Neural cell (in vitro differentiated cells): ENCODE data around the gene GABRG3. TPM values are rescaled to one million over a fixed set of nuclear protein-coding genes. Genes with fewer than 3 reads are reported as not detected.

Source experiments
- H2AFZ ChIP-seq: fragments of 200-600, 300-800 bp; sonication (generic), shearing (Covaris generic); 2 replicates; pipeline ENCODE4 v1.6.0; 2014; ENCODE audit warnings: low read depth, mild to moderate bottlenecking, antibody characterized with exemption, low read length, moderate library complexity
- H3F3A ChIP-seq: fragments of 200-600 bp; shearing (Covaris generic); 2 replicates; pipeline ENCODE4 v1.6.1; 2016; ENCODE audit warnings: mild to moderate bottlenecking, moderate library complexity, mixed read lengths, antibody characterized with exemption, low read length; ENCODE audit not compliant: insufficient read depth, poor library complexity, severe bottlenecking
- H3K27ac ChIP-seq: fragments of 200-600, 300-800 bp; sonication (generic), shearing (Covaris generic); 2 replicates; pipeline ENCODE4 v1.5.1; 2014; ENCODE audit warnings: mild to moderate bottlenecking, low read length, moderate library complexity
- H3K27me3 ChIP-seq: fragments of 300-800, 200-600 bp; sonication (generic), shearing (Covaris generic); 2 replicates; pipeline ENCODE4 v1.6.0; 2014; ENCODE audit warnings: mild to moderate bottlenecking, low read depth, low read length, moderate library complexity; ENCODE audit not compliant: insufficient read depth
- H3K36me3 ChIP-seq: fragments of 300-800, 200-600 bp; sonication (generic), shearing (Covaris generic); 2 replicates; pipeline ENCODE4 v1.5.1; 2014; ENCODE audit warnings: mild to moderate bottlenecking, antibody characterized with exemption, low read length, moderate library complexity; ENCODE audit not compliant: insufficient read depth
- H3K4me2 ChIP-seq: fragments of 300-800, 200-600 bp; sonication (generic), shearing (Covaris generic); 2 replicates; pipeline ENCODE4 v1.6.0; 2014; ENCODE audit warnings: mild to moderate bottlenecking, low read length
- H3K4me3 ChIP-seq: fragments of 300-800, 200-600 bp; sonication (generic), shearing (Covaris generic); 2 replicates; pipeline ENCODE4 v1.5.1; 2014; ENCODE audit warnings: mild to moderate bottlenecking, low read length, moderate library complexity
- H3K79me2 ChIP-seq: fragments of 200-600 bp; shearing (Covaris generic); replicated peaks from 2 replicates; pipeline ENCODE4 v1.6.0; 2014; ENCODE audit warnings: mild to moderate bottlenecking, low read length, moderate library complexity; ENCODE audit not compliant: insufficient read depth
- H3K9ac ChIP-seq: fragments of 300-800, 200-600 bp; sonication (generic), shearing (Covaris generic); 2 replicates; pipeline ENCODE4 v1.6.1; 2016; ENCODE audit warnings: mild to moderate bottlenecking, low read length, mixed read lengths
- H3K9me2 ChIP-seq: fragments of 200-600 bp; shearing (Covaris generic); 2 replicates; pipeline ENCODE4 v1.6.1; 2016; ENCODE audit warnings: mild to moderate bottlenecking, low read length, mixed read lengths; ENCODE audit not compliant: insufficient read depth
- H3K9me3 ChIP-seq: fragments of 200-600, 300-800 bp; sonication (generic), shearing (Covaris generic); 2 replicates; pipeline ENCODE4 v1.6.1; 2016; ENCODE audit warnings: mild to moderate bottlenecking, mixed run types, low read length, moderate library complexity, mixed read lengths
- H4K20me1 ChIP-seq: fragments of 200-600 bp; shearing (Covaris generic); 2 replicates; pipeline ENCODE4 v1.6.1; 2016; ENCODE audit warnings: mild to moderate bottlenecking, mixed run types; ENCODE audit not compliant: insufficient read depth
- EP300 ChIP-seq: fragments of 450-650 bp; conservative IDR thresholded peaks from 2 replicates; pipeline ENCODE4 v1.6.1; 2014; ENCODE audit warnings: antibody characterized with exemption, mild to moderate bottlenecking, moderate library complexity; ENCODE audit not compliant: poor library complexity, severe bottlenecking
- EZH2 ChIP-seq: fragments of 200-600, 300-800 bp; shearing (Covaris generic), sonication (generic); IDR thresholded peaks from 2 replicates; pipeline ENCODE4 v1.6.1; 2014; ENCODE audit warnings: antibody characterized with exemption, low read length, borderline replicate concordance, mild to moderate bottlenecking; ENCODE audit not compliant: insufficient read depth, poor library complexity, severe bottlenecking
- MXI1 ChIP-seq: fragments of 450-650 bp; conservative IDR thresholded peaks from 2 replicates; pipeline ENCODE4 v1.6.1; 2014; ENCODE audit warnings: antibody characterized with exemption, mild to moderate bottlenecking; ENCODE audit not compliant: poor library complexity, severe bottlenecking
- POLR2AphosphoS5 ChIP-seq: IDR thresholded peaks from 2 replicates; pipeline ENCODE4 v1.6.1; 2012
- RAD21 ChIP-seq: fragments of 450-650 bp; conservative IDR thresholded peaks from 2 replicates; pipeline ENCODE4 v1.6.1; 2014; ENCODE audit warnings: antibody characterized with exemption, mild to moderate bottlenecking, moderate library complexity
- SMC3 ChIP-seq: fragments of 450-650 bp; conservative IDR thresholded peaks from 2 replicates; pipeline ENCODE4 v1.6.1; 2014; ENCODE audit warnings: antibody characterized with exemption, mild to moderate bottlenecking, moderate library complexity; ENCODE audit not compliant: poor library complexity
- TAF1 ChIP-seq: IDR thresholded peaks from 2 replicates; pipeline ENCODE4 v1.6.1; 2012; ENCODE audit warnings: low read depth
- polyA plus RNA-seq: library from polyadenylated mRNA; depleted of rRNA; stranded (reverse); fragments of >200 nt; gene quantifications from 2 replicates; pipeline ENCODE4 v1.2.3, GENCODE V29; 2014
- TF ChIP-seq, protein P1 (sequence below): IDR thresholded peaks from 2 replicates; pipeline ENCODE4 v1.6.1; 2012; ENCODE audit warnings: borderline replicate concordance
- TF ChIP-seq, protein P2 (sequence below): fragments of 450-650 bp; IDR thresholded peaks from 2 replicates; pipeline ENCODE4 v1.5.1; 2014; ENCODE audit warnings: antibody characterized with exemption, mild to moderate bottlenecking, moderate library complexity; ENCODE audit not compliant: poor library complexity, severe bottlenecking

GABRG3 gene
- polyA plus RNA-seq, 1 donor from 2014 or later = 1.2 TPM

DNA sequence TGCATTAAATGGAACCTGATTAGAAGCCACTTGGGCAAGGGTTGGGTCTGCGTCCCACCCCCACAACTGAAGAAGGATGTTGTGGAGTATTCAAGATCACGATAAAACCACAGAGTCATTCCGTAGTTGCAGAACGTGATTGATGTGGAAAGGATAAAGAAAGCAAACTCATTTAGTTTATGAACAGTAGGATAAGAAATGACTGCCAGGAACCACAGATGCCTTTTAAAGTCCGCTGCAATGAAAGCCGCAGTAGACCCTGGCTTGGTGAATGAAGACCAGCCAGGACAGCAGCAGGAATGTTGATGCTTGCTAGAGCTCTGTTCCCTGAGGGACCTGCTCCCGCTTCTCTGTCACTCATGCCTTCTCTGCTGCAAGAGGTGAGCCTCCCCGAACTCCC is 111.5 kb downstream of the GABRG3 start:
- Histone ChIP-seq H2AFZ (no peak overlapping the region), H3K4me3 (no peak overlapping the region), H3K4me2 (no peak overlapping the region), H4K20me1 (no peaks in the 10 kb centered on the region), H3K9ac (no peak overlapping the region), H3K27me3 (no peaks in the 10 kb centered on the region), H3K27ac (no peak overlapping the region), H3F3A (no peaks in the 10 kb centered on the region), H3K9me3 (no peaks in the 10 kb centered on the region), H3K36me3 (no peaks in the 10 kb centered on the region), H3K79me2 (no peaks in the 10 kb centered on the region), H3K9me2 (no peaks in the 10 kb centered on the region)
- TF ChIP-seq RAD21 = no peak
- no peak for TF ChIP-seq MXI1
- TF ChIP-seq EZH2 = no peak
- TF ChIP-seq EP300 = no peak
- TF ChIP-seq SMC3 = no peak
- TF ChIP-seq, protein P1, sequence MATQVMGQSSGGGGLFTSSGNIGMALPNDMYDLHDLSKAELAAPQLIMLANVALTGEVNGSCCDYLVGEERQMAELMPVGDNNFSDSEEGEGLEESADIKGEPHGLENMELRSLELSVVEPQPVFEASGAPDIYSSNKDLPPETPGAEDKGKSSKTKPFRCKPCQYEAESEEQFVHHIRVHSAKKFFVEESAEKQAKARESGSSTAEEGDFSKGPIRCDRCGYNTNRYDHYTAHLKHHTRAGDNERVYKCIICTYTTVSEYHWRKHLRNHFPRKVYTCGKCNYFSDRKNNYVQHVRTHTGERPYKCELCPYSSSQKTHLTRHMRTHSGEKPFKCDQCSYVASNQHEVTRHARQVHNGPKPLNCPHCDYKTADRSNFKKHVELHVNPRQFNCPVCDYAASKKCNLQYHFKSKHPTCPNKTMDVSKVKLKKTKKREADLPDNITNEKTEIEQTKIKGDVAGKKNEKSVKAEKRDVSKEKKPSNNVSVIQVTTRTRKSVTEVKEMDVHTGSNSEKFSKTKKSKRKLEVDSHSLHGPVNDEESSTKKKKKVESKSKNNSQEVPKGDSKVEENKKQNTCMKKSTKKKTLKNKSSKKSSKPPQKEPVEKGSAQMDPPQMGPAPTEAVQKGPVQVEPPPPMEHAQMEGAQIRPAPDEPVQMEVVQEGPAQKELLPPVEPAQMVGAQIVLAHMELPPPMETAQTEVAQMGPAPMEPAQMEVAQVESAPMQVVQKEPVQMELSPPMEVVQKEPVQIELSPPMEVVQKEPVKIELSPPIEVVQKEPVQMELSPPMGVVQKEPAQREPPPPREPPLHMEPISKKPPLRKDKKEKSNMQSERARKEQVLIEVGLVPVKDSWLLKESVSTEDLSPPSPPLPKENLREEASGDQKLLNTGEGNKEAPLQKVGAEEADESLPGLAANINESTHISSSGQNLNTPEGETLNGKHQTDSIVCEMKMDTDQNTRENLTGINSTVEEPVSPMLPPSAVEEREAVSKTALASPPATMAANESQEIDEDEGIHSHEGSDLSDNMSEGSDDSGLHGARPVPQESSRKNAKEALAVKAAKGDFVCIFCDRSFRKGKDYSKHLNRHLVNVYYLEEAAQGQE = no peak
- no peak for TF ChIP-seq TAF1
- TF ChIP-seq, protein P2, sequence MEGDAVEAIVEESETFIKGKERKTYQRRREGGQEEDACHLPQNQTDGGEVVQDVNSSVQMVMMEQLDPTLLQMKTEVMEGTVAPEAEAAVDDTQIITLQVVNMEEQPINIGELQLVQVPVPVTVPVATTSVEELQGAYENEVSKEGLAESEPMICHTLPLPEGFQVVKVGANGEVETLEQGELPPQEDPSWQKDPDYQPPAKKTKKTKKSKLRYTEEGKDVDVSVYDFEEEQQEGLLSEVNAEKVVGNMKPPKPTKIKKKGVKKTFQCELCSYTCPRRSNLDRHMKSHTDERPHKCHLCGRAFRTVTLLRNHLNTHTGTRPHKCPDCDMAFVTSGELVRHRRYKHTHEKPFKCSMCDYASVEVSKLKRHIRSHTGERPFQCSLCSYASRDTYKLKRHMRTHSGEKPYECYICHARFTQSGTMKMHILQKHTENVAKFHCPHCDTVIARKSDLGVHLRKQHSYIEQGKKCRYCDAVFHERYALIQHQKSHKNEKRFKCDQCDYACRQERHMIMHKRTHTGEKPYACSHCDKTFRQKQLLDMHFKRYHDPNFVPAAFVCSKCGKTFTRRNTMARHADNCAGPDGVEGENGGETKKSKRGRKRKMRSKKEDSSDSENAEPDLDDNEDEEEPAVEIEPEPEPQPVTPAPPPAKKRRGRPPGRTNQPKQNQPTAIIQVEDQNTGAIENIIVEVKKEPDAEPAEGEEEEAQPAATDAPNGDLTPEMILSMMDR = no peak
- no peak for TF ChIP-seq POLR2AphosphoS5

- H3K36me3 ChIP-seq = no peaks in the 10 kb centered on the region
- H3K79me2 ChIP-seq = no peaks in the 10 kb centered on the region
Measured at GRCh38 chr15:27084844-27085243, 113.9 kb downstream of the GABRG3 start.

More at GRCh38 chr15:27084844-27085243, 113.9 kb downstream of the GABRG3 start:
- no peak overlapping the region for H3K27ac ChIP-seq
- TF ChIP-seq SMC3 (no peak), MXI1 (no peak)
- TF ChIP-seq, protein P1 = no peak
- H3K9me2 ChIP-seq = no peaks in the 10 kb centered on the region
- no peaks in the 10 kb centered on the region for H4K20me1 ChIP-seq
- H3K9ac ChIP-seq = no peak overlapping the region
- no peak overlapping the region for H2AFZ ChIP-seq
- H3K4me2 ChIP-seq = no peak overlapping the region
- no peaks in the 10 kb centered on the region for H3K9me3 ChIP-seq
- no peaks in the 10 kb centered on the region for H3K27me3 ChIP-seq
- H3K4me3 ChIP-seq = no peak overlapping the region
- H3F3A ChIP-seq = no peaks in the 10 kb centered on the region
